ENCODE results near the gene MYOM1.

Gene MYOM1

GRCh38 chr18:3060667-3061580 is 158.8 kb downstream of the MYOM1 start:
- TF ChIP-seq FOXP2 (optimal IDR thresholded peaks at IDR 0.05; ENCODE audit: control extremely low read depth, extremely low read length, insufficient read depth), result no peak
- TF ChIP-seq EZH2 (IDR thresholded peaks at IDR 0.05), result no peak
- TF ChIP-seq POLR2AphosphoS5 (IDR thresholded peaks at IDR 0.05; ENCODE audit: borderline replicate concordance, low read depth, low read length), result no peak
- H3K4me3 ChIP-seq, result no peak overlapping the region
- H3K9me3 ChIP-seq (ENCODE audit: low read depth, low read length), result no peaks in the 10 kb centered on the region
- no peak overlapping the region for H3K9ac ChIP-seq (ENCODE audit: insufficient read length)
- no peak overlapping the region for H3K27ac ChIP-seq
- no peak for DNase-seq (ENCODE audit: low read depth, low spot score)
- no peaks in the 10 kb centered on the region for H3K36me3 ChIP-seq (ENCODE audit: insufficient read depth, low read length)

DNA sequence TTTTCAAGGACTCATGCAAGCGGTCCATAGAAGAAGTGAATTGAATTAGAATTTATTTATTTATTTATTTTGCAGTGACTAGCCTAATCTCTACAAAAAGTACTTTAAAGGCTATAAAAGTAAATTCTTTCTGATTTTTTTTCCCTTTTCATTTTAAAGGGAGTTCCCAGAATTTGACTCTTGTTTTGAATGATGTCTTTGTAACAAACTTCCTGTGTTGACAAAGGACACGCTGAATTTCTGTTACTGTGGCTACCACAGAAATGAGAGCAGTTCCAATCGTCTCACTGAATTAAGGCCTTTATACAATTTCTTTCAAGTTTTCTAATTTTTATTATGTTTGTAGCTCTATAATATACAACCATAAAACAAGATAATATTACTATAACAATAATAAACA is 160.5 kb downstream of the MYOM1 start:
- Histone ChIP-seq H3K9me3 (ENCODE audit: low read depth, low read length) (no peaks in the 10 kb centered on the region), H3K27ac (no peak overlapping the region), H3K9ac (ENCODE audit: insufficient read length) (no peak overlapping the region), H3K36me3 (ENCODE audit: insufficient read depth, low read length) (no peaks in the 10 kb centered on the region), H3K4me3 (no peak overlapping the region)
- TF ChIP-seq FOXP2 (optimal IDR thresholded peaks at IDR 0.05; ENCODE audit: control extremely low read depth, extremely low read length, insufficient read depth), result no peak
- TF ChIP-seq POLR2AphosphoS5 (IDR thresholded peaks at IDR 0.05; ENCODE audit: borderline replicate concordance, low read depth, low read length), result no peak
- no peak for TF ChIP-seq EZH2 (IDR thresholded peaks at IDR 0.05)
- DNase-seq (ENCODE audit: low read depth, low spot score), result no peak

- no peak overlapping the region for H3K27ac ChIP-seq
- no peak overlapping the region for H3K9ac ChIP-seq (ENCODE audit: insufficient read length)
- H3K36me3 ChIP-seq (ENCODE audit: insufficient read depth, low read length), result no peaks in the 10 kb centered on the region
- no peak for TF ChIP-seq POLR2AphosphoS5 (IDR thresholded peaks at IDR 0.05; ENCODE audit: borderline replicate concordance, low read depth, low read length)
- no peak overlapping the region for H3K4me3 ChIP-seq
- no peak for DNase-seq (ENCODE audit: low read depth, low spot score)
- no peaks in the 10 kb centered on the region for H3K9me3 ChIP-seq (ENCODE audit: low read depth, low read length)
Measured at GRCh38 chr18:3058328-3059191, 161.2 kb downstream of the MYOM1 start.

GRCh38 chr18:3057526-3057925 is 162.2 kb downstream of the MYOM1 start:
- no peak for DNase-seq (ENCODE audit: low read depth, low spot score)
- H3K4me3 ChIP-seq, result no peak overlapping the region
- TF ChIP-seq FOXP2 (optimal IDR thresholded peaks at IDR 0.05; ENCODE audit: control extremely low read depth, extremely low read length, insufficient read depth) (no peak), EZH2 (IDR thresholded peaks at IDR 0.05) (no peak), POLR2AphosphoS5 (IDR thresholded peaks at IDR 0.05; ENCODE audit: borderline replicate concordance, low read depth, low read length) (no peak)
- no peak overlapping the region for H3K27ac ChIP-seq
- no peaks in the 10 kb centered on the region for H3K36me3 ChIP-seq (ENCODE audit: insufficient read depth, low read length)
- no peaks in the 10 kb centered on the region for H3K9me3 ChIP-seq (ENCODE audit: low read depth, low read length)
- H3K9ac ChIP-seq (ENCODE audit: insufficient read length), result no peak overlapping the region

- H3K9me3 ChIP-seq (ENCODE audit: low read depth, low read length), result no peaks in the 10 kb centered on the region
- no peak for DNase-seq (ENCODE audit: low read depth, low spot score)
- no peak overlapping the region for H3K27ac ChIP-seq
- no peak for TF ChIP-seq FOXP2 (optimal IDR thresholded peaks at IDR 0.05; ENCODE audit: control extremely low read depth, extremely low read length, insufficient read depth)
- TF ChIP-seq EZH2 (IDR thresholded peaks at IDR 0.05), result no peak
- no peak for TF ChIP-seq POLR2AphosphoS5 (IDR thresholded peaks at IDR 0.05; ENCODE audit: borderline replicate concordance, low read depth, low read length)
- no peak overlapping the region for H3K9ac ChIP-seq (ENCODE audit: insufficient read length)
- no peaks in the 10 kb centered on the region for H3K36me3 ChIP-seq (ENCODE audit: insufficient read depth, low read length)
- H3K4me3 ChIP-seq, result no peak overlapping the region
Measured at GRCh38 chr18:3056311-3056710, 163.5 kb downstream of the MYOM1 start.

- Histone ChIP-seq H3K36me3 (ENCODE audit: insufficient read depth, low read length) (no peaks in the 10 kb centered on the region), H3K4me3 (no peak overlapping the region), H3K9ac (ENCODE audit: insufficient read length) (no peak overlapping the region), H3K27ac (no peak overlapping the region), H3K9me3 (ENCODE audit: low read depth, low read length) (no peaks in the 10 kb centered on the region)
- TF ChIP-seq POLR2AphosphoS5 (IDR thresholded peaks at IDR 0.05; ENCODE audit: borderline replicate concordance, low read depth, low read length) (no peak), FOXP2 (optimal IDR thresholded peaks at IDR 0.05; ENCODE audit: control extremely low read depth, extremely low read length, insufficient read depth) (no peak), EZH2 (IDR thresholded peaks at IDR 0.05) (no peak)
- DNase-seq (ENCODE audit: low read depth, low spot score), result no peak
Measured at GRCh38 chr18:3055816-3056215, 164.0 kb downstream of the MYOM1 start.

DNA sequence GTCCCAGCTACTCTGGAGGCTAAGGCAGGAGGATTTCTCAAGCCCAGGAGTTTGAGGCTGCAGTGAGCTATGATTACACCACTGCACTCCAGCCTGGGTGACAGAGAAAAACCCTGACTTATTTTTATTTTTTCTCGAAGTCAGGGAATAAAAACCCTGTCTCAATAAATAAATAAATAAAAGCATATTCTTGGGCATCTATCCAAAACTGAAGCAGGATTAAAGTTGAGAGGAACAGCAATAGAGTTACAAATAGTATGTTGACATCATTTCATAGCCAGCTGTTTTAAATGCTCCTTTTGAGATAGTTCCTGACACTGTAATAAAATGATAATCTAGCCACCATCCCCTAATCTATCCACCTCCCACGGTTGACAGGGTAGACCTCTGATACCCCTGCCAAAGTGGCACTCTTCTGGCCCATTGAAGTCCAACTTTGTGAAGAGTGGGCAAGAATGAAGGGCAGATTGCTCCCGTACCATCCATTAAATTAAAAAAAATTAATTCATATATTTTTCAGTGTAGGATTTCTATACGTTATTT is 164.5 kb downstream of the MYOM1 start:
- H3K36me3 ChIP-seq (ENCODE audit: insufficient read depth, low read length), result no peaks in the 10 kb centered on the region
- no peak overlapping the region for H3K9ac ChIP-seq (ENCODE audit: insufficient read length)
- no peak for TF ChIP-seq POLR2AphosphoS5 (IDR thresholded peaks at IDR 0.05; ENCODE audit: borderline replicate concordance, low read depth, low read length)
- no peak overlapping the region for H3K4me3 ChIP-seq
- H3K9me3 ChIP-seq (ENCODE audit: low read depth, low read length), result no peaks in the 10 kb centered on the region
- H3K27ac ChIP-seq, result no peak overlapping the region
- no peak for DNase-seq (ENCODE audit: low read depth, low spot score)

DNA sequence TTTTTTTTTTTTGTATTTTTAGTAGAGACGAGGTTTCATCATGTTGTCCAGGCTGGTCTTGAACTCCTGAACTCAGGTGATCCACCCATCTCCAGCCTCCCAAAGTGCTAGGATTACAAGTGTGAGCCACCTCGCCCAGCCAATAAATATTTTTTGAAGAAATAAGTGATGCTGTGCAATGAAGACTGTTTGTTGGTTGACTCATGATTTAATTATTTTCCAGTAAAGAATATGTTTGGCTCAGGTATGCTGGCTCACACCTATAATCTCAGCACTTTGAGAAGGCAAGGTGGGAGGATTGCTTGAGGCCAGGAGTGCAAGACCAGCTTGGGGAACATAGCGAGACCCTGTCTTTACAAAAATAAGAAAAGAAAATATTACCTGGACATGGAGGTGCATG is 165.0 kb downstream of the MYOM1 start:
- TF ChIP-seq FOXP2 (optimal IDR thresholded peaks at IDR 0.05; ENCODE audit: control extremely low read depth, extremely low read length, insufficient read depth) (no peak), POLR2AphosphoS5 (IDR thresholded peaks at IDR 0.05; ENCODE audit: borderline replicate concordance, low read depth, low read length) (no peak), EZH2 (IDR thresholded peaks at IDR 0.05) (no peak)
- DNase-seq (ENCODE audit: low read depth, low spot score), result no peak

More for the DNA sequence above, 165.0 kb downstream of the MYOM1 start:
- no peak overlapping the region for H3K9ac ChIP-seq (ENCODE audit: insufficient read length)
- no peaks in the 10 kb centered on the region for H3K36me3 ChIP-seq (ENCODE audit: insufficient read depth, low read length)
- no peaks in the 10 kb centered on the region for H3K9me3 ChIP-seq (ENCODE audit: low read depth, low read length)
- no peak overlapping the region for H3K4me3 ChIP-seq
- H3K27ac ChIP-seq, result no peak overlapping the region

Data from SK-N-MC (cell line).